ENCODE measurements around the gene NLGN4X.

The NLGN4X gene

DNA sequence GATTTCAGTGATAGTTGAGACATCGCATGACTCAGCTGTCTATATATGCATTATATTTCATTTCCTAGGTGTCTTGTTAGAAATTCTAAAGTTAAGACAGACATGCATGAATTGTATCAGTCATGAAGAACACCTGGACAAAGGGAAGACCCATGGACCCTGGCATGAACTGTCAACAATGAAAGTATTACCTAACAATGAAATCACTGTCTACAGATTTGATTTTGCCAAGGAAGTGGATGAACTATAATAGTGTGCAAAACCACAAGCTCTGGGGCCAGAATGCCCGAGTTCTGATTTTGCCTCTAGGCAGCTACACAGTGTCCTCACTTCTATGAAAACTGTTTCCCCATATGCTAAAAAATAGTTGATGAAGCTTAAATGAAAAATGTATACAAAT is 386.1 kb downstream of the NLGN4X start:
- DNase-seq: no peak

Data from NCI-H187 (cell line).